ENCODE measurements around the gene ZNF335. TPM values are rescaled to one million over a fixed set of nuclear protein-coding genes. Genes with fewer than 3 reads are reported as not detected.

Gene ZNF335
- total RNA-seq, 2 donors from 2014 or later = 28.8 to 30.1 TPM

DNA sequence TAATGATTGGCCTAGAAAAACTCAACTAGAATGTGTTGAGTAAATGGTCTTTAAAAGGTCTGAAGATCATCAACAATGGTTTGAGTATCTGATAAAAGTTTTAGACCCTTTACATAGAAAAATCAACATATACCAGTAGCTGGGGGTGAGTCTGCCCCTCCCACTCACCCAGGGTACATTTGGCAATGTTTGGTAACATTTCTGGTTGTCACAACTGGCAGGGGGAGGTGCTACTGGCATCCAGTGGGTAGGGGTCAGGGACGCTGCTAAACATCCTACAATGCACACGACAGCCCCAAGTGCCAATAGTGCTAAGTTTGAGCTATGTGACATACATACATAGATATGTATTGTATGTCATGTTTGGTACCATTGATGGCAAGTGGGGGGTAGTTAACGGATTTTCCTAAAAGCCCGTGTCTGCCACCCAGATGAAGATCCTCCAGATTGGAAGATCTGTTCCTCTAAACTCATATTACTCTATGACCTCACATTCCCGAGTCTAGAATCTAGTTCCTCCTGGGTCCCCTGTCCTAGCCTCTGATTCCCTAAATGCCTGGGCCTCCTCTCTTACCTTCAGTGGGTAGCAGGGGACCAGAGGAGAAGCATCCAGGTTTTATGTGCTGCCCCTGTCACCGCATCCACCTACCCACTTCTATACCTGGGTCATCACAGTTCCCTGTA, 34.2 kb upstream of the ZNF335 start:
- DNase-seq (ENCODE audit: low spot score) = no peak
- TF ChIP-seq, protein P1, sequence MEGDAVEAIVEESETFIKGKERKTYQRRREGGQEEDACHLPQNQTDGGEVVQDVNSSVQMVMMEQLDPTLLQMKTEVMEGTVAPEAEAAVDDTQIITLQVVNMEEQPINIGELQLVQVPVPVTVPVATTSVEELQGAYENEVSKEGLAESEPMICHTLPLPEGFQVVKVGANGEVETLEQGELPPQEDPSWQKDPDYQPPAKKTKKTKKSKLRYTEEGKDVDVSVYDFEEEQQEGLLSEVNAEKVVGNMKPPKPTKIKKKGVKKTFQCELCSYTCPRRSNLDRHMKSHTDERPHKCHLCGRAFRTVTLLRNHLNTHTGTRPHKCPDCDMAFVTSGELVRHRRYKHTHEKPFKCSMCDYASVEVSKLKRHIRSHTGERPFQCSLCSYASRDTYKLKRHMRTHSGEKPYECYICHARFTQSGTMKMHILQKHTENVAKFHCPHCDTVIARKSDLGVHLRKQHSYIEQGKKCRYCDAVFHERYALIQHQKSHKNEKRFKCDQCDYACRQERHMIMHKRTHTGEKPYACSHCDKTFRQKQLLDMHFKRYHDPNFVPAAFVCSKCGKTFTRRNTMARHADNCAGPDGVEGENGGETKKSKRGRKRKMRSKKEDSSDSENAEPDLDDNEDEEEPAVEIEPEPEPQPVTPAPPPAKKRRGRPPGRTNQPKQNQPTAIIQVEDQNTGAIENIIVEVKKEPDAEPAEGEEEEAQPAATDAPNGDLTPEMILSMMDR (IDR thresholded peaks at IDR 0.05) = no peak
- H3K36me3 ChIP-seq = no peaks in the 10 kb centered on the region
- ATAC-seq (ENCODE audit: insufficient number of reproducible peaks, low FRiP score, low read depth) = no peak
- no peak overlapping the region for H3K27ac ChIP-seq
- no peaks in the 10 kb centered on the region for H3K9me3 ChIP-seq
- H3K4me3 ChIP-seq = no peak overlapping the region
- peaks cover 0 to 4% of the 10 kb centered on the region in 2 donors for H3K4me1 ChIP-seq (ENCODE audit: control insufficient read depth in 1 of 2, low read depth in 2 of 2)
- H3K27me3 ChIP-seq (replicated peaks; ENCODE audit: insufficient read depth) = peaks cover 10% of the 10 kb centered on the region

- Histone ChIP-seq H3K4me1 (ENCODE audit: control insufficient read depth in 1 of 2, low read depth in 2 of 2) (no peaks in the 10 kb centered on the region), H3K27ac (no peak overlapping the region), H3K9me3 (no peaks in the 10 kb centered on the region), H3K36me3 (no peaks in the 10 kb centered on the region), H3K4me3 (peak overlapping the region; percentile 34), H3K27me3 (replicated peaks; ENCODE audit: insufficient read depth) (no peaks in the 10 kb centered on the region)
- TF ChIP-seq, protein P1 (IDR thresholded peaks at IDR 0.05) = no peak
- DNase-seq (ENCODE audit: low spot score) = no peak
- ATAC-seq (ENCODE audit: insufficient number of reproducible peaks, low FRiP score, low read depth) = no peak
Observed at GRCh38 chr20:46004889-46005473, 33.0 kb upstream of the ZNF335 start.

- no peaks in the 10 kb centered on the region for H3K36me3 ChIP-seq
- ATAC-seq (ENCODE audit: insufficient number of reproducible peaks, low FRiP score, low read depth) = no peak
- no peaks in the 10 kb centered on the region for H3K9me3 ChIP-seq
- DNase-seq (ENCODE audit: low spot score) = no peak
- H3K27me3 ChIP-seq (replicated peaks; ENCODE audit: insufficient read depth) = no peaks in the 10 kb centered on the region
- no peak overlapping the region for H3K4me3 ChIP-seq
- TF ChIP-seq, protein P1 (IDR thresholded peaks at IDR 0.05) = no peak
- no peaks in the 10 kb centered on the region for H3K4me1 ChIP-seq (ENCODE audit: control insufficient read depth in 1 of 2, low read depth in 2 of 2)
- H3K27ac ChIP-seq = no peak overlapping the region
Observed at GRCh38 chr20:46004187-46004586, 32.2 kb upstream of the ZNF335 start.

DNA sequence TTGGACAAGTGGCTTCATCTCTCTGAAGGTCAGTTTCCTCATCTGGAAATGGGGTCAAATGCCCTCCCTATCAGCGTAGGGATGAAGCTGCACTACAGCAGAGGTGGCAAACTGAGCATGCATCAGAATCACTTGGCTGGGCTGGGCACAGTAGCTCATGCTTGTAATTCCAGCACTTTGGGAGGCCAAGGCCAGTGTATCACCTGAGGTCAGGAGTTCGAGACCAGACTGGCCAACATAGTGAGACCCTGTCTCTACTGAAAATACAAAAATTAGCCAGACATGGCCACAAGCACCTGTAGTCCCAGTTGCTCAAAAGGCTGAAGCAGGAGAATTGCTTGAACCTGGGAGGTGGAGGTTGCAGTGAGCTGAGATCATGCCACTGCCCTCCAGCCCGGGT, 30.0 kb upstream of the ZNF335 start:
- Histone ChIP-seq H3K36me3 (no peaks in the 10 kb centered on the region), H3K4me1 (ENCODE audit: control insufficient read depth in 1 of 2, low read depth in 2 of 2) (no peaks in the 10 kb centered on the region), H3K4me3 (no peak overlapping the region), H3K9me3 (no peaks in the 10 kb centered on the region), H3K27me3 (replicated peaks; ENCODE audit: insufficient read depth) (no peaks in the 10 kb centered on the region), H3K27ac (no peak overlapping the region)
- TF ChIP-seq, protein P1 (IDR thresholded peaks at IDR 0.05) = no peak
- DNase-seq (ENCODE audit: low spot score) (no peak), ATAC-seq (ENCODE audit: insufficient number of reproducible peaks, low FRiP score, low read depth) (no peak)

DNA sequence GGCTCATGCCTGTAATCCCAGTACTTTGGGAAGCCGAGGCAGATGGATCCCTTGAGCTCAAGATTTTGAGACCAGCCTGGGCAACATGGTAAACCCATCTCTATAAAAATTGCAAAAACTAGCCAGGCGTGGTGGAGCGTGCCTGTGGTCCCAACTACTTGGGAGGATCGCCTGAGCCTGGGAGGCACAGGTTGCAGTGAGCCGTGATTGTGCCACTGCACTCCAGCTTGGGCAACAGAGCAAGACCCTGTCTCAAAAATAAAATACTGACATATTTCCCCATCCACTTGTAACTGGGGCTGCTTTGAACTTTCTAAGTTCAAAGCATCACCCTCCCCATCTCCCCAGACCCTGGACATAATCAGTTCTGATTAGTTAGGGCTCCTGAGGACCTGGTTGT, 29.5 kb upstream of the ZNF335 start:
- TF ChIP-seq, protein P1 (IDR thresholded peaks at IDR 0.05) = no peak
- Histone ChIP-seq H3K4me1 (ENCODE audit: control insufficient read depth in 1 of 2, low read depth in 2 of 2) (no peaks in the 10 kb centered on the region), H3K36me3 (no peaks in the 10 kb centered on the region), H3K27ac (no peak overlapping the region), H3K4me3 (no peak overlapping the region), H3K27me3 (replicated peaks; ENCODE audit: insufficient read depth) (no peaks in the 10 kb centered on the region), H3K9me3 (no peaks in the 10 kb centered on the region)
- DNase-seq (ENCODE audit: low spot score) (no peak), ATAC-seq (ENCODE audit: insufficient number of reproducible peaks, low FRiP score, low read depth) (no peak)

Measured in thoracic aorta (tissue), 2 donors.